Esophagus squamous epithelium (tissue), 5 donors: ENCODE measurements around the gene SPPL2B. TPM values are rescaled to one million over a fixed set of nuclear protein-coding genes. Genes with fewer than 3 reads are reported as not detected.
"Not testable (repeated sequence)": the region's sequence is repeated elsewhere in the genome, so short reads cannot be mapped to it uniquely, and the experiment has no call there.

Source experiments
- DNase-seq: peaks from one replicate; lab custom pipeline; 2025; lab: John Stamatoyannopoulos, UW
- H3K27ac ChIP-seq, 4 donors: fragments of 200-600 bp; sonication (generic); one replicate each; pipeline ENCODE4 v1.5.1; 2016 to 2019; ENCODE audit warnings: mild to moderate bottlenecking in 1 of 4
- H3K27me3 ChIP-seq, 4 donors: fragments of 200-600 bp; sonication (generic); 1 replicate in 3 of 4; 2 replicates in 1 of 4; pipeline versions ENCODE4 v1.5.1 to v1.6.0; 2017 to 2021; ENCODE audit warnings: antibody characterized with exemption in 1 of 4
- H3K36me3 ChIP-seq, 3 donors: fragments of 200-600 bp; sonication (generic); one replicate each; pipeline ENCODE4 v1.5.1; 2016 to 2019
- H3K4me1 ChIP-seq, 3 donors: fragments of 200-600 bp; sonication (generic); one replicate each; pipeline ENCODE4 v1.5.1; 2017 to 2019
- H3K4me3 ChIP-seq, 4 donors: fragments of 200-600 bp; sonication (generic); 1 replicate in 3 of 4; 2 replicates in 1 of 4; pipeline ENCODE4 v1.5.1; 2016 to 2019; ENCODE audit warnings: mild to moderate bottlenecking in 2 of 4, moderate library complexity in 1 of 4
- H3K9me3 ChIP-seq, 3 donors: fragments of 200-600 bp; sonication (generic); one replicate each; pipeline ENCODE4 v1.5.1; 2016 to 2019
- POLR2A ChIP-seq, 4 donors: fragments of 450-650 bp; IDR thresholded peaks; one replicate each; pipeline ENCODE4 v1.6.1; 2017; ENCODE audit warnings: antibody characterized with exemption in 4 of 4, mild to moderate bottlenecking in 4 of 4, moderate library complexity in 3 of 4
- WGBS, 2 donors: methylation state at CpG; one replicate each; pipeline ENCODE4 v1.1.5; 2018; 5-methylcytosine and 5-hydroxymethylcytosine counted together
- intact Hi-C: fragments of 100-400 bp; cut with DNase I; formaldehyde crosslinking; loops from one replicate; pipeline ENCODE4 v1.15.0; 2022
- total RNA-seq, 4 donors: library from RNA; depleted of rRNA; stranded (reverse); fragments of >200 nt; gene quantifications; one replicate each; pipeline ENCODE4 v1.1.0, GENCODE V29; 2016
- TF ChIP-seq, protein P1 (sequence below), 6 experiments: fragments of 450-650 bp in 4 of 6; fragments of 200-600 bp in 2 of 6; sonication (generic) in 2 of 6; IDR thresholded peaks; one replicate each; pipeline ENCODE4 v1.5.1; 2016 to 2019; ENCODE audit warnings: antibody characterized with exemption in 6 of 6, mild to moderate bottlenecking in 4 of 6, moderate library complexity in 4 of 6
- donor health status: DM: yes; HTN: yes; CAD: no.

Gene SPPL2B
- total RNA-seq, 4 donors from 2014 or later, result 14.7 to 37.7 (median 36.2) TPM

DNA sequence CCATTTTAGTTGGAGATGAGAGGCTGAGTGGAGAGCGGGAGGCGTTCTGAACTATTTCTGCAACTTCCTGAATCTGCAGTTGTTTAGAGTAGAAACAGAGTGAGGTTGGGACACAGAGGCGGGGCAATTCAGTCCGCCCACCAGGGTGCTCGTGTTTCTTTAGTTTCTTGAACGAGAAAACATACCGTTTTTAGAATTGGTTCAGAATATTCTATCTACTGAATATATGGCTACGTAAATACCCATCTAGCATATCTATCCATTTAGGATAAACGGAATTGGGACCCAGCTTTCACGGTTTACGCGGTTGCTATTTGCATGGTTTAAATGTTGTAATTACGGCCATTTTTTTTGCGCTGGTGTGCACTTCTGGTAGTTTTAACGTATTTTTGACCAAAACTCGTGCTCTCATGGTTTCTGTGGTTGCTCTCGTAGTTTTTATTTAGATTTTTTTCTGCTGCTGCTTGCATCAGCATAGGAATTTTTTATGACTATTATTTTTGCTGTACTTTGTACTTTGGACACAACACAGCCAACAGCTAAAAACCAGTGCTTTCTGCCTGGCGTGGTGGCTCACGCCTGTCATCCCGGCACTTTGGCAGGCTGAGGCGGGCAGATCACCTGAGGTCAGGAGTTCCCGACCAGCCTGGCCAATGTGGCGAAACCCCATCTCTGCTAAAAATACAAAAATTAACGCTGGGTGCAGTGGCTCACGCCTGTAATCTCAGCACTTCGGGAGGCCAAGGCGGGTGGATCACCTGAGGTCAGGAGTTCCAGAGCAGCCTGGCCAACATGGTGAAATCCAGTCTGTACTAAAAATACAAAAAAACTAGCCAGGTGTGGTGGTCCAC lies 66.2 kb downstream of the SPPL2B start:
- Histone ChIP-seq H3K27ac (no peak overlapping the region), H3K9me3 (no peaks in the 10 kb centered on the region), H3K27me3 (peaks cover 0 to 32% (median 0%) of the 10 kb centered on the region in 4 donors), H3K4me1 (no peaks in the 10 kb centered on the region), H3K4me3 (peak overlapping the region in 1 of 4 donors; percentile 28), H3K36me3 (no peaks in the 10 kb centered on the region)
- intact Hi-C loops, result loop anchor here (10.0 kb wide), 2 partner anchors 110 to 240 kb away; partner anchors contain the start of genes AP3D1 and PEAK3
- DNase-seq, result no peak
- TF ChIP-seq, protein P1, sequence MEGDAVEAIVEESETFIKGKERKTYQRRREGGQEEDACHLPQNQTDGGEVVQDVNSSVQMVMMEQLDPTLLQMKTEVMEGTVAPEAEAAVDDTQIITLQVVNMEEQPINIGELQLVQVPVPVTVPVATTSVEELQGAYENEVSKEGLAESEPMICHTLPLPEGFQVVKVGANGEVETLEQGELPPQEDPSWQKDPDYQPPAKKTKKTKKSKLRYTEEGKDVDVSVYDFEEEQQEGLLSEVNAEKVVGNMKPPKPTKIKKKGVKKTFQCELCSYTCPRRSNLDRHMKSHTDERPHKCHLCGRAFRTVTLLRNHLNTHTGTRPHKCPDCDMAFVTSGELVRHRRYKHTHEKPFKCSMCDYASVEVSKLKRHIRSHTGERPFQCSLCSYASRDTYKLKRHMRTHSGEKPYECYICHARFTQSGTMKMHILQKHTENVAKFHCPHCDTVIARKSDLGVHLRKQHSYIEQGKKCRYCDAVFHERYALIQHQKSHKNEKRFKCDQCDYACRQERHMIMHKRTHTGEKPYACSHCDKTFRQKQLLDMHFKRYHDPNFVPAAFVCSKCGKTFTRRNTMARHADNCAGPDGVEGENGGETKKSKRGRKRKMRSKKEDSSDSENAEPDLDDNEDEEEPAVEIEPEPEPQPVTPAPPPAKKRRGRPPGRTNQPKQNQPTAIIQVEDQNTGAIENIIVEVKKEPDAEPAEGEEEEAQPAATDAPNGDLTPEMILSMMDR (IDR thresholded peaks at IDR 0.05), result no peak
- TF ChIP-seq POLR2A (IDR thresholded peaks at IDR 0.05), result no peak
- 47 to 66% methylated on average over 20 to 25 of the region's 27 CpGs for WGBS, 2 donors

DNA sequence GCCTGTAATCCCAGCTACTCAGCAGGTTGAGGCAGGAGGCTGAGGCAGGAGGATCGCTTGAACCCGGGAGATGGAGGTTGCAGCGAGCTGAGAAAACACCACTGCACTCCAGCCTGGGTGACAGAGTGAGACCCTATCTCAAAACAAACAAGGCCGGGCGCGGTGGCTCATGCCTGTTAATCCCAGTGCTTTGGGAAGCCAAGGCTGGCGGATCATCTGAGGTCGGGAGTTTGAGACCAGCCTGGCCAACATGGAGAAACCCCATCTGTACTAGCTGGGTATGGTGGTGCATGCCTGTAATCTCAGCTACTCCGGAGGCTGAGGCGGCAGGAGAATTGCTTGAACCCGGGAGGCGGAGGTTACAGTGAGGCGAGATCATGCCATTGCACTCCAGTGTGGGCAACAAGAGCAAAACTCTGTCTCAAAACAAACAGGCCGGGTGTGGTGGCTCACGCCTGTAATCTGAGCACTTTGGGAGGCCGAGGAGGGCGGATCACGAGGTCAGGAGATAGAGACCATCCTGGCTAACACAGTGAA lies 66.9 kb downstream of the SPPL2B start:
- not testable (repeated sequence) for H3K4me3 ChIP-seq, DNase-seq, H3K36me3 ChIP-seq, H3K4me1 ChIP-seq, H3K27ac ChIP-seq, H3K9me3 ChIP-seq
- WGBS, 2 donors, result 81 to 84% methylated on average over 17 to 18 of the region's 18 CpGs
- intact Hi-C loops, result loop anchor here (10.0 kb wide), 2 partner anchors 111 to 241 kb away; partner anchors contain the start of genes AP3D1 and PEAK3
- H3K27me3 ChIP-seq, result peaks cover 0 to 30% (median 0%) of the 10 kb centered on the region in 4 donors

DNA sequence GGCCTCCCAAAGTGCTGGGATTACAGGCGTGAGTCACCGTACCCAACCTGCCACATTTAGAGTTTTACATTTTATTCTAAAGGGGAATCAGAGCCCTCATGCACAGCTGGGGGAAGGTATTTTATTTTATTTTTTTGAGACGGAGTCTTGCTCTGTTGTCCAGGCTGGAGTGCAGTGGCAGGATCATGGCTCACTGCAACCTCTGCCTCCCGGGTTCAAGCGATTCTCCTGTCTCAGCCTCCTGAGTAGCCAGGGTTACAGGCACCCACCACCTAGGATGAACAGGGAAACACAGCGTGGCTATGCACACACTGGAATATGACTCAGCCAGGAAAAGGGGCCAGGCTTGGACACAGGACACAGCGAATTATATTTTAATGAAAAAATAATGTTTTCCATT lies 68.7 kb downstream of the SPPL2B start:
- DNase-seq, H3K9me3 ChIP-seq, H3K27ac ChIP-seq, H3K36me3 ChIP-seq, H3K4me3 ChIP-seq, H3K4me1 ChIP-seq: not testable (repeated sequence)
- intact Hi-C loops, result loop anchor here (10.0 kb wide), 2 partner anchors 112 to 242 kb away; partner anchors contain the start of genes AP3D1 and PEAK3
- WGBS, 2 donors, result 81 to 89% methylated on average over 5 to 7 of the region's 7 CpGs
- peaks cover 0 to 30% (median 0%) of the 10 kb centered on the region in 4 donors for H3K27me3 ChIP-seq

DNA sequence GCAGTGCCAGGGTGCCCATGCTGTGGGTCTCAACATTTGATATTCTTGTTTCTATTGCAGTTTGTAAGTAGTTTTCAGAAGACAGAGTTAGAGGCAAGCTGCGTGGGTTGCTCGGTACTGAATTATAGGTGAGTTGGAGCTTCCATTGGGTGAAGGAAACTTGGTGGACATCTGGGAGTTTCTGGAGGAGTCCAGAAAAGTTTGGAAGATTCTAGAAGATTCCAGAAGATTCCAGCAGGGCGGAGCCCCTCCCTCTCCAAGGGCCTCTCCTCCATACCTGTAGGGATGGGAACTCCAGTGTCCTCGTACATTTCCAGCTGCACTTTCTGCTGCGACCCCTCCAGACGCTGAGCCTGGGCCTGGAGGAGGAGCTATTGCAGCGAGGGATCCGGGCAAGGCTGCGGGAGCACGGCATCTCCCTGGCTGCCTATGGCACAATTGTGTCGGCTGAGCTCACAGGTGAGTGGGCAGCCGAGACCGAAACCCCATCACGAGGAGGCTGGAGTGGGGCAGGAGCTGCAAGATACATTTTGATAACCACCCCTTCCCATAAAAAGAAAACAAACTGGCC lies 70.3 kb downstream of the SPPL2B start:
- no peak for DNase-seq
- 83 to 88% methylated on average over 3 to 6 of the region's 14 CpGs for WGBS, 2 donors
- Histone ChIP-seq H3K4me1 (no peaks in the 10 kb centered on the region), H3K27ac (no peak overlapping the region), H3K27me3 (peaks cover 0 to 24% (median 0%) of the 10 kb centered on the region in 4 donors), H3K36me3 (no peaks in the 10 kb centered on the region), H3K4me3 (no peak overlapping the region), H3K9me3 (no peaks in the 10 kb centered on the region)
- TF ChIP-seq, protein P1 (IDR thresholded peaks at IDR 0.05), result no peak
- TF ChIP-seq POLR2A (IDR thresholded peaks at IDR 0.05), result no peak
- intact Hi-C loops, result loop anchor here (10.0 kb wide), 2 partner anchors 114 to 244 kb away; partner anchors contain the start of genes AP3D1 and PEAK3

DNA sequence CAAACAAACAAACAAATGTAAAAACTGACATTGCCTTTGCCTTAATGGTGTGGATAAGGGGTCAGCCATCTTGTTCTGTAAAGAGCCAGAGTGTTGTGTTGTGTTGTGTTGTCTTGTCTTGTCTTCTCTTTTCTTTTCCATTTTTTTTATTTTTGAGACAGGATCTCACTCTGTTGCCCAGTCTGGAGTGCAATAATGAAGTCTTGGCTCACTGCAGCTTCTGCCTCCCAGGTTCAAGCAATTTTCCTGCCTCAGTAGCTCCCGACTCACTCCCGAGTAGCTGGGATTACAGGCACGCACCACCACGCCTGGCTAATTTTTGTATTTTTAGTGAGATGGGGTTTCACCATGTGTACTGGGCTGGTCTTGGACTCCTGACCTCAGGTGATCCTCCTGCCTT lies 71.1 kb downstream of the SPPL2B start:
- Histone ChIP-seq H3K36me3 (no peaks in the 10 kb centered on the region), H3K27me3 (peaks cover 0 to 24% (median 0%) of the 10 kb centered on the region in 4 donors), H3K4me1 (no peaks in the 10 kb centered on the region), H3K27ac (no peak overlapping the region), H3K9me3 (no peaks in the 10 kb centered on the region), H3K4me3 (no peak overlapping the region)
- intact Hi-C loops, result loop anchor here (10.0 kb wide), 2 partner anchors 115 to 245 kb away; partner anchors contain the start of genes AP3D1 and PEAK3
- DNase-seq, result no peak
- TF ChIP-seq, protein P1 (IDR thresholded peaks at IDR 0.05), result no peak
- no peak for TF ChIP-seq POLR2A (IDR thresholded peaks at IDR 0.05)
- 92 to 100% methylated on average over 4 of the region's 4 CpGs for WGBS, 2 donors

Other genes with a start within 250 kb of the SPPL2B start
- gene MOB3A, start 232.4 kb upstream of the SPPL2B start, total RNA-seq, result 10 to 100 TPM; 22.9 to 26.9 (median 23.6) TPM
- 10 to 100 TPM in 1 of 4 donors, 1 to 10 TPM in 2, not detected in 1; 3.0 to 11.4 (median 3.2) TPM for gene IZUMO4, start 231.8 kb upstream of the SPPL2B start, total RNA-seq
- gene AP3D1, start 177.1 kb upstream of the SPPL2B start, total RNA-seq, result 10 to 100 TPM; 47.7 to 99.9 (median 71.8) TPM
- gene DOT1L, start 164.8 kb upstream of the SPPL2B start, total RNA-seq, result 10 to 100 TPM in 3 of 4 donors, 1 to 10 TPM in 1; 8.5 to 24.4 (median 17.0) TPM
- 10 to 100 TPM; 44.8 to 56.5 (median 48.8) TPM for gene PLEKHJ1, start 92.4 kb upstream of the SPPL2B start, total RNA-seq
- gene SF3A2, start 91.9 kb upstream of the SPPL2B start, total RNA-seq, result 10 to 100 TPM; 19.3 to 39.7 (median 31.3) TPM
- 1 to 10 TPM in 1 of 4 donors, under 1 TPM in 2, not detected in 1; 0.76 to 1.1 (median 0.88) TPM for gene AMH, start 79.4 kb upstream of the SPPL2B start, total RNA-seq
- gene JSRP1, start 72.3 kb upstream of the SPPL2B start, total RNA-seq, result 1 to 10 TPM in 1 of 4 donors, not detected in 3; 1.5 TPM
- under 1 TPM in 3 of 4 donors, not detected in 1; 0.32 to 0.40 (median 0.38) TPM for gene PEAK3, start 46.5 kb upstream of the SPPL2B start, total RNA-seq
- under 1 TPM in 1 of 4 donors, not detected in 3; 0.09 TPM for gene LINGO3, start 20.5 kb upstream of the SPPL2B start, total RNA-seq
- gene LSM7, start 98 bp upstream of the SPPL2B start, total RNA-seq, result 100 to 1,000 TPM in 3 of 4 donors, 10 to 100 TPM in 1; 97.8 to 163 (median 128) TPM
- under 1 TPM in 1 of 4 donors, not detected in 3; 0.19 TPM for gene TMPRSS9, start 31.6 kb downstream of the SPPL2B start, total RNA-seq
- 10 to 100 TPM; 46.2 to 65.7 (median 53.8) TPM for gene TIMM13, start 98.9 kb downstream of the SPPL2B start, total RNA-seq
- 10 to 100 TPM; 38.7 to 93.3 (median 61.4) TPM for gene LMNB2, start 128.3 kb downstream of the SPPL2B start, total RNA-seq
- 10 to 100 TPM; 21.6 to 40.1 (median 28.7) TPM for gene GADD45B, start 147.4 kb downstream of the SPPL2B start, total RNA-seq